Neural crest cell (in vitro differentiated cells): ENCODE measurements around the gene CC2D2B. TPM values are rescaled to one million over a fixed set of nuclear protein-coding genes. Genes with fewer than 3 reads are reported as not detected.
"Not testable (repeated sequence)": the region's sequence is repeated elsewhere in the genome, so short reads cannot be mapped to it uniquely, and the experiment has no call there.

Experiments used
- DNase-seq: peaks from one replicate; pipeline ENCODE4 v3.0.0; 2021; ENCODE audit warnings: low read depth, mixed read lengths, low spot score
- H3K27ac Mint-ChIP-seq: one replicate; pipeline ENCODE4 v1.8.0; 2021; ENCODE audit warnings: mild to moderate bottlenecking, mixed read lengths; ENCODE audit not compliant: unreplicated experiment
- H3K27me3 Mint-ChIP-seq: 2 replicates; pipeline ENCODE4 v1.8.0; 2021; ENCODE audit warnings: low read depth, mild to moderate bottlenecking, mixed read lengths
- H3K36me3 Mint-ChIP-seq: 2 replicates; pipeline ENCODE4 v1.8.0; 2021; ENCODE audit warnings: low read depth, mild to moderate bottlenecking, mixed read lengths
- H3K4me1 Mint-ChIP-seq: 2 replicates; pipeline ENCODE4 v1.8.0; 2021; ENCODE audit warnings: mixed read lengths
- H3K4me3 Mint-ChIP-seq: one replicate; pipeline ENCODE4 v1.8.0; 2021; ENCODE audit warnings: mild to moderate bottlenecking, mixed read lengths
- H3K9me3 Mint-ChIP-seq: 2 replicates; pipeline ENCODE4 v1.8.0; 2021; ENCODE audit warnings: mixed read lengths
- total RNA-seq: library from RNA; stranded (reverse); gene quantifications from 2 replicates; pipeline ENCODE4 v1.2.1, GENCODE V29; 2021
- TF ChIP-seq, protein P1 (sequence below): fragments of 200-600 bp; sonication (generic); conservative IDR thresholded peaks from 2 replicates; pipeline ENCODE4 v1.5.0; 2021; ENCODE audit warnings: antibody characterized with exemption, mild to moderate bottlenecking

CC2D2B gene
- total RNA-seq, 1 donor from 2014 or later: 0.47 TPM

DNA sequence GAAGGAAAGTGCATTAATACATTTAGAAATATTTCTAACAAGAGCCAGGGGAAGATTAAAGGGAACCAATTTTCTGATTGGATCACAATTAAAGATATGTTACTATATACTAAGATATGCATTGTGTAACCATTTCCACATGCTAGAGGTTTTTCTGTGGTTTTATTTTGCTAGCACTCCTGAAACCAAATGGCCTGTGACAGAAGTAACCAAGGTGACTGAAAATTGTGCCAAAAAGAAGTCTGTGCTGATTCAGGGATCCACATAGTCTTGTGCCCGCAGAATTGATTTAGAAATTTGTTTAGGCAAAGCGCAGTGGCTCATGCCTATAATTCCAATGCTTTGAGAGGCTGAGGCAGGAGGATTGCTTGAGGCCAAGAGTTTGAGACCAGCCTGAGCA is 1.8 kb downstream of the CC2D2B start:
- peaks cover 8% of the 10 kb centered on the region for H3K27me3 Mint-ChIP-seq
- H3K36me3 Mint-ChIP-seq: peaks cover 5% of the 10 kb centered on the region
- no peak overlapping the region for H3K4me3 Mint-ChIP-seq
- peaks cover 17% of the 10 kb centered on the region for H3K4me1 Mint-ChIP-seq
- no peak overlapping the region for H3K27ac Mint-ChIP-seq
- TF ChIP-seq, protein P1, sequence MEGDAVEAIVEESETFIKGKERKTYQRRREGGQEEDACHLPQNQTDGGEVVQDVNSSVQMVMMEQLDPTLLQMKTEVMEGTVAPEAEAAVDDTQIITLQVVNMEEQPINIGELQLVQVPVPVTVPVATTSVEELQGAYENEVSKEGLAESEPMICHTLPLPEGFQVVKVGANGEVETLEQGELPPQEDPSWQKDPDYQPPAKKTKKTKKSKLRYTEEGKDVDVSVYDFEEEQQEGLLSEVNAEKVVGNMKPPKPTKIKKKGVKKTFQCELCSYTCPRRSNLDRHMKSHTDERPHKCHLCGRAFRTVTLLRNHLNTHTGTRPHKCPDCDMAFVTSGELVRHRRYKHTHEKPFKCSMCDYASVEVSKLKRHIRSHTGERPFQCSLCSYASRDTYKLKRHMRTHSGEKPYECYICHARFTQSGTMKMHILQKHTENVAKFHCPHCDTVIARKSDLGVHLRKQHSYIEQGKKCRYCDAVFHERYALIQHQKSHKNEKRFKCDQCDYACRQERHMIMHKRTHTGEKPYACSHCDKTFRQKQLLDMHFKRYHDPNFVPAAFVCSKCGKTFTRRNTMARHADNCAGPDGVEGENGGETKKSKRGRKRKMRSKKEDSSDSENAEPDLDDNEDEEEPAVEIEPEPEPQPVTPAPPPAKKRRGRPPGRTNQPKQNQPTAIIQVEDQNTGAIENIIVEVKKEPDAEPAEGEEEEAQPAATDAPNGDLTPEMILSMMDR: no peak
- no peak for DNase-seq
- H3K9me3 Mint-ChIP-seq: no peaks in the 10 kb centered on the region

DNA sequence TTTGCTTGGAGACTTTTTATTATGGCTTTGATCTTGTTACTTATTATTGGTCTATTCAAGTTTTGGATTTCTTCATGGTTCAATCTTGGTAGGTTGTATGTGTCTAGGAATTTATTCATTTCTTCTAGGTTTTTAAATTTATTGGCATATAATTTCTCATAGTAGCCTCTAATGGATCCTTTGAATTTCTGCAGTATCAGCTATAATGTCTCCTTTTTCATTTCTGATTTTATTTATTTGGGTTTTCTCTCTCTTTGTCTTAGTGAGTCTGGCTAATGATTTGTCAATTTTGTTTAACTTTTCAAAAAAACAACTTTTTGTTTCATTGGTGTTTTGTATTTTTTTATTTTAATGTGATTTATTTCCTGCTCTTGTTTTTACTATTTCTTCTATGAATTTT is 8.3 kb downstream of the CC2D2B start:
- H3K4me1 Mint-ChIP-seq, H3K9me3 Mint-ChIP-seq, DNase-seq, H3K27ac Mint-ChIP-seq, H3K36me3 Mint-ChIP-seq, H3K4me3 Mint-ChIP-seq: not testable (repeated sequence)
- peaks cover 16% of the 10 kb centered on the region for H3K27me3 Mint-ChIP-seq

DNA sequence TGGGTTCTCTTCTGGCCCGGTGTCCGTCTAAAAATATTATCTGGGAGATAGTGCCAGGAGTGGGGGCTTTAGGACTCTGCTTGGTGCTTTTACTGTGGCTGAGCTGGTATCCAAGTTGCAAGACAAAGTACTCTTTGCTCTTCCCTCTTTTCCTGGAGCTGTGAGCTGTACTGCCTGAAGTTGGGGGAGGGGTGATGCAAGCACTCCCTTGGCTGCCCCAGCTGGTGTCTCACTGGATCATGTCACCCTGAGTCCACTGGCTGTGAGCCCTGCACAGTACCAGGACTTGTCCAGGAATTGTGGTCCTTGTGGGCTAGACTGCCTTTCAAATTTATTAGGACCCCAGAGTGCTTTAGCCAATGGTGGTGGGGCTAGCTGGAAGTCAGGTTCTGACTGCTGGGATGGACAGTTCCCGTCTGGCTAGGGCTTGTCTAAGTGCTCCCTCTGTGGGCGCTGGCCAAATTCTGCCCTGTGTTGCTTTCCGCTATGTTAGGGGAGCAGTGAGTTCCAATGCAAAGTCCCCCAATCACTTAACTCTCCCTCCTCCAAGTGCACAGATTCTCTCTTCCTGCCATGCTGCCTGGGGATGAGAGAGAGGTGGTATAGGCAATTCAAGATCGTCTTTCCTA is 13.1 kb downstream of the CC2D2B start:
- Mint-ChIP-seq H3K4me1 (peaks cover 7% of the 10 kb centered on the region), H3K27ac (no peak overlapping the region), H3K4me3 (no peak overlapping the region), H3K27me3 (peaks cover 3% of the 10 kb centered on the region), H3K36me3 (no peaks in the 10 kb centered on the region), H3K9me3 (no peaks in the 10 kb centered on the region)
- TF ChIP-seq, protein P1: no peak
- no peak for DNase-seq

DNA sequence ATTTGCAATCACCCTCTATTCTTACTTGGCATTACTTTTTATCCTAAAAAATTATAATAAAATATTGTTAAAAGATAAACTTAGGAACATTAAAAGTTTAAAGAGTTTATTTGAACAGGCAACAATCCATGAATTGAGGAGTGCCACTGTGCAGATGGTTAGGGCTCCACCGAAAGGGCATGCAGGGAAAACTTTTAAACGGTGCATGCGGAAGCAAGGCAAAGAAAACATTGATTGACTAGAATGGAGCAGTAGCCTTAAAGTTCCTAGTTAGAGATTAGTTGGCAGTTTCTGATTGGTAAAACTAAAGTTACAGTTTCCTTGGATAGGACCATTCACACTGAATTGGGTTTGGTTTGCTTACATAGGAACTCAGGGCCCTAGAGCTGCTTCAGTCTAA is 17.3 kb downstream of the CC2D2B start:
- H3K9me3 Mint-ChIP-seq: no peaks in the 10 kb centered on the region
- no peaks in the 10 kb centered on the region for H3K36me3 Mint-ChIP-seq
- no peak overlapping the region for H3K4me3 Mint-ChIP-seq
- TF ChIP-seq, protein P1: no peak
- DNase-seq: no peak
- H3K27ac Mint-ChIP-seq: no peak overlapping the region
- H3K27me3 Mint-ChIP-seq: no peaks in the 10 kb centered on the region
- no peaks in the 10 kb centered on the region for H3K4me1 Mint-ChIP-seq

DNA sequence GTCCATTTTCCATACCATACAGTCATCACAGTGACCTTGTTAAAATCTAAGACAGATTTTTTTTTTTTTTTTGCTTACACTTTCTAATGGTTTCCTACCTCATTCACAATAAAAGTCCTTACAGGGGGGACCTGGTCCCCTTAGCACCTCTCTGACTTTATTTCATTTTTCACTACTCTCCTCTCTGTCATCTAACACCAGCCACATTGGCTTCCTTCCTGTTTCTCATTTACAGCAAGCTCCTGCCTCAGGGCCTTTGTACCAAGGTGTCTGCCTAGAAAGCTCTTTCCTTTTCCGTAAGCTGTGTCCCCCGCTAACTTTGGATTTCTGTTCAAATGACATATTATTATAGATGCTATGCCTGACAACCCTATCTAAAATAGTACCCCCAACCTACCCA is 27.7 kb downstream of the CC2D2B start:
- Mint-ChIP-seq H3K27me3 (peaks cover 3% of the 10 kb centered on the region), H3K36me3 (peaks cover 2% of the 10 kb centered on the region), H3K9me3 (no peaks in the 10 kb centered on the region), H3K4me3 (no peak overlapping the region), H3K27ac (no peak overlapping the region), H3K4me1 (no peaks in the 10 kb centered on the region)
- TF ChIP-seq, protein P1: no peak
- DNase-seq: no peak

DNA sequence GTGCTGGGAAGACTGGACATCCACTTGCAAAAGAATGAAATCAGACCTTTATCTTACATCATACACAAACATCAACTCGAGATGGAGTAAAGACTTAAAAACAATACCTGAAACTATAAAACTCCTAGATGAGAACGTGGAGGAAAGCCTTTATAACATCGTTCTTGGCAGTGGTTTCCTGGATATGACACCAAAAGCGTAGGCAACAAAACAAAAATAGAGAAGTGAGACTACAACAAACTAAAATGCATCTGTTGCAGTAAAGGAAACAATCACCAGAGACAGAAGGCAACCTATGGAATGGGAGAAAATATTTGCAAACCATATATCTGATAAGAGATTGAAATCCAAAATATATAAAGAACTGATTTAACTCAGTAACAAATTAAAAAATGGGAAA is 33.3 kb downstream of the CC2D2B start:
- Mint-ChIP-seq H3K4me3 (no peak overlapping the region), H3K27me3 (peaks cover 2% of the 10 kb centered on the region), H3K4me1 (no peaks in the 10 kb centered on the region)

More for the DNA sequence above, 33.3 kb downstream of the CC2D2B start:
- no peak for DNase-seq
- Mint-ChIP-seq H3K27ac (no peak overlapping the region), H3K36me3 (peaks cover 6% of the 10 kb centered on the region), H3K9me3 (peaks cover 3% of the 10 kb centered on the region)
- TF ChIP-seq, protein P1: no peak
